ENCODE results near the gene NCOA7. TPM values are rescaled to one million over a fixed set of nuclear protein-coding genes. Genes with fewer than 3 reads are reported as not detected.
A peak's percentile ranks its signal among the peaks of the same experiment; 100 is the strongest.
"Not testable (repeated sequence)": the region's sequence is repeated elsewhere in the genome, so short reads cannot be mapped to it uniquely, and the experiment has no call there.

Gene NCOA7
- polyA plus RNA-seq, 1 of the 3 experiments (the other 2 are of a cell fraction) = 16.3 TPM

DNA sequence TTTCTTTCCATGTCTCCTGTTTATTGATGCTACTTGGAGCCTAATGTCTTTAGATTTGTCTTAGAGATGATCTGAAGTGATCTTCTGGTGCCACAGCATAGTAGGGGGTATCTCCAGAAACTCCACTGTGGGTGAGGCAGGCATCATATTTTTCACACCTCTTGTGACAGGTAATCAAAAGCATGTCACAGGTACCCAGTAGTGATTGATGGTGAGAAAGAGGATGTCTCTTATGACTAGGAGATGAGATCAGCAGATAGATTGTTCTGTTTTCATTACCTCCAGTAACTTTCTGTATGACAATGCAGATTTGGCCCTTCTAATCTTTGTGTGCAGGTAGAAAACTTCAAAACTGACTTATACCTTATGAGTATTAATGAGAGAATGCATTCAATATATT, 13.5 kb downstream of the NCOA7 start:
- TF ChIP-seq, protein P1, sequence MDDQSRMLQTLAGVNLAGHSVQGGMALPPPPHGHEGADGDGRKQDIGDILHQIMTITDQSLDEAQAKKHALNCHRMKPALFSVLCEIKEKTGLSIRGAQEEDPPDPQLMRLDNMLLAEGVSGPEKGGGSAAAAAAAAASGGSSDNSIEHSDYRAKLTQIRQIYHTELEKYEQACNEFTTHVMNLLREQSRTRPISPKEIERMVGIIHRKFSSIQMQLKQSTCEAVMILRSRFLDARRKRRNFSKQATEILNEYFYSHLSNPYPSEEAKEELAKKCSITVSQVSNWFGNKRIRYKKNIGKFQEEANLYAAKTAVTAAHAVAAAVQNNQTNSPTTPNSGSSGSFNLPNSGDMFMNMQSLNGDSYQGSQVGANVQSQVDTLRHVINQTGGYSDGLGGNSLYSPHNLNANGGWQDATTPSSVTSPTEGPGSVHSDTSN (IDR thresholded peaks at IDR 0.05) = peak; percentile 49
- TF ChIP-seq TAF1 (IDR thresholded peaks at IDR 0.05; ENCODE audit: borderline replicate concordance, low read depth, low read length) (no peak), TCF12 (IDR thresholded peaks at IDR 0.05) (peak; percentile 7; the same call in 1 of the 2 replicates)
- POLR2A ChIA-PET = no interaction called here
- Histone ChIP-seq H3F3A (replicated peaks; ENCODE audit: insufficient read depth) (no peaks in the 10 kb centered on the region), H2AFZ (ENCODE audit: low read depth) (no peak overlapping the region), H3K9ac (no peak overlapping the region), H3K9me3 (no peaks in the 10 kb centered on the region), H4K20me1 (ENCODE audit: insufficient read depth) (no peaks in the 10 kb centered on the region), H3K27ac (ENCODE audit: low read depth in 2 of 2, low read length in 1 of 2) (peak overlapping the region in 1 of 2 experiments; percentile 63; a peak in 2 of 4 replicates), H3K9me2 (no peaks in the 10 kb centered on the region), H3K4me2 (no peak overlapping the region), H3K27me3 (ENCODE audit: insufficient read depth) (no peaks in the 10 kb centered on the region), H3K36me3 (replicated peaks in 1 of 2; ENCODE audit: control insufficient read depth in 1 of 2, insufficient read depth in 2 of 2, low read length in 1 of 2) (peaks cover 4 to 5% of the 10 kb centered on the region in 2 experiments), H3K79me2 (ENCODE audit: insufficient read depth) (peaks cover 21% of the 10 kb centered on the region), H3K4me1 (ENCODE audit: control insufficient read depth in 1 of 2, insufficient read depth in 2 of 2, low read depth in 1 of 2, low read length in 1 of 2) (peaks cover 12 to 17% of the 10 kb centered on the region in 2 experiments; a peak in 3 of 4 replicates), H3K4me3 (ENCODE audit: low read depth in 2 of 2, low read length in 1 of 2) (no peak overlapping the region)
- no peak for DNase-seq
- CTCF ChIA-PET = no interaction called here

DNA sequence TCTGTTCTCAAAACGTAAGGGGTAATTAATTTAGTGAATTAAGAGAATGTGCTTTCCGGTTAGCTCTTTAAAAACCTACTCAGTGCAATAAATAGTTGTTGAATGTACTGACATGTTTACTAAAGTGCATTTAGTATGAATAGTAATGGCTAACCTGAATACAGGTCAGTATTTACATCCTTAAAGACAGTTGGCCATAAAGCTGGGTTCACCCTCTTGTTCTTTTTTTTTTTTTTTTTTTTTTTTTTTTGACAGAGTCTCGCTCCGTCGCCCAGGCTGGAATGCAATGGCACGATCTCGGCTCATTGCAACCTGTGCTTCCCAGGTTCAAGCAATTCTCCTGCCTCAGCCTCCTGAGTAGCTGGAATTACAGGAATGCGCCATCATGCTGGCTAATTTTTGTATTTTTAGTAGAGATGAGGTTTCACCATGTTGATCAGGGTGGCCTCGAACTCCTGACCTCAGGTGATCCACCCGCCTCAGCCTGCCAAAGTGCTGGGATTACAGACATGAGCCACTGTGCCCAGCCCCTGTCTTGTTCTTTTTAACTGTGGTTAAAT, 14.2 kb downstream of the NCOA7 start:
- H3K9ac ChIP-seq; H3K4me2 ChIP-seq; H3K27ac ChIP-seq (ENCODE audit: low read depth in 2 of 2, low read length in 1 of 2); H3K9me3 ChIP-seq; H2AFZ ChIP-seq (ENCODE audit: low read depth); H3K4me3 ChIP-seq (ENCODE audit: low read depth in 2 of 2, low read length in 1 of 2); H3K9me2 ChIP-seq; H3K36me3 ChIP-seq (replicated peaks in 1 of 2; ENCODE audit: control insufficient read depth in 1 of 2, insufficient read depth in 2 of 2, low read length in 1 of 2); H3F3A ChIP-seq (replicated peaks; ENCODE audit: insufficient read depth); DNase-seq; H3K27me3 ChIP-seq (ENCODE audit: insufficient read depth); POLR2A ChIA-PET; H4K20me1 ChIP-seq (ENCODE audit: insufficient read depth): not testable (repeated sequence)
- Histone ChIP-seq H3K79me2 (ENCODE audit: insufficient read depth) (peaks cover 27% of the 10 kb centered on the region), H3K4me1 (ENCODE audit: control insufficient read depth in 1 of 2, insufficient read depth in 2 of 2, low read depth in 1 of 2, low read length in 1 of 2) (peaks cover 15 to 21% of the 10 kb centered on the region in 2 experiments; a peak in 3 of 4 replicates)
- WGBS (ENCODE audit: low lambda C conversion rate) = 94% methylated on average over 10 of the region's 10 CpGs
- CTCF ChIA-PET = interaction anchor here (0.6 kb wide), 1 partner anchor 151 kb away, joined by 3 read pairs; the partner anchor contains the start of gene HINT3

DNA sequence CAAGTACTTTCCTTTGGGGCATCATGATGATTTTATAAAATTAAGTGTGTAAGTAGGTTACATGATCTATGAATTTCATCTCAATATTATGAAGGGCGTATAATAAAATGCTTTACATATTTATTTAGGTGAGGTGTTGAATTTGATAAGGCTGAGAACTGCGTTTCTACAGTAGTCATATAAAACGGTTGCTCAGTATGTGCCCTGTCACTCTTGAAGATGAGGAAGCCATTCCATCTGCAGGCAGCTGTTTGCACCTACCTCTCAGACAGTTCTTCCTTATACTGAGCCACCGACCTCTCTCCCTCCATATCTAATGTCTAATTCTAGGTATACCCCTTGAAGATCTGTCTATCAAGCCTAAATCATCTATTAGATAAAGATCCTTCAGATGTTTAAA, 16.1 kb downstream of the NCOA7 start:
- H3K4me1 ChIP-seq (ENCODE audit: control insufficient read depth in 1 of 2, insufficient read depth in 2 of 2, low read depth in 1 of 2, low read length in 1 of 2) = peaks cover 27 to 28% of the 10 kb centered on the region in 2 experiments; a peak in 3 of 4 replicates
- WGBS (ENCODE audit: low lambda C conversion rate) = 94% methylated on average over 4 of the region's 4 CpGs
- ChIA-PET CTCF (interaction anchor here (1.1 to 2.2 kb wide), 5 partner anchors 10 to 150 kb away, joined by 3 to 9 read pairs (median 4); partner anchors contain the start of genes HINT3 and NCOA7), POLR2A (no interaction called here)
- no peak overlapping the region for H3K9ac ChIP-seq
- H3F3A ChIP-seq (replicated peaks; ENCODE audit: insufficient read depth) = peaks cover 10% of the 10 kb centered on the region
- H3K79me2 ChIP-seq (ENCODE audit: insufficient read depth) = peaks cover 36% of the 10 kb centered on the region
- H4K20me1 ChIP-seq (ENCODE audit: insufficient read depth) = no peaks in the 10 kb centered on the region
- H3K9me3 ChIP-seq = no peaks in the 10 kb centered on the region
- H2AFZ ChIP-seq (ENCODE audit: low read depth) = no peak overlapping the region
- no peak overlapping the region for H3K4me3 ChIP-seq (ENCODE audit: low read depth in 2 of 2, low read length in 1 of 2)
- H3K4me2 ChIP-seq = no peak overlapping the region
- H3K9me2 ChIP-seq = no peaks in the 10 kb centered on the region
- no peak overlapping the region for H3K27ac ChIP-seq (ENCODE audit: low read depth in 2 of 2, low read length in 1 of 2)
- no peaks in the 10 kb centered on the region for H3K27me3 ChIP-seq (ENCODE audit: insufficient read depth)
- DNase-seq = no peak
- peaks cover 4 to 5% of the 10 kb centered on the region in 2 experiments for H3K36me3 ChIP-seq (replicated peaks in 1 of 2; ENCODE audit: control insufficient read depth in 1 of 2, insufficient read depth in 2 of 2, low read length in 1 of 2)
- TF ChIP-seq FOSL2 (IDR thresholded peaks at IDR 0.05; ENCODE audit: borderline replicate concordance, low read depth) = no peak
- TF ChIP-seq SIN3A (IDR thresholded peaks at IDR 0.05; ENCODE audit: borderline replicate concordance, low read depth, low read length) = no peak
- TF ChIP-seq FOXM1 (IDR thresholded peaks at IDR 0.05; ENCODE audit: low read depth) = no peak
- TF ChIP-seq, protein P2, sequence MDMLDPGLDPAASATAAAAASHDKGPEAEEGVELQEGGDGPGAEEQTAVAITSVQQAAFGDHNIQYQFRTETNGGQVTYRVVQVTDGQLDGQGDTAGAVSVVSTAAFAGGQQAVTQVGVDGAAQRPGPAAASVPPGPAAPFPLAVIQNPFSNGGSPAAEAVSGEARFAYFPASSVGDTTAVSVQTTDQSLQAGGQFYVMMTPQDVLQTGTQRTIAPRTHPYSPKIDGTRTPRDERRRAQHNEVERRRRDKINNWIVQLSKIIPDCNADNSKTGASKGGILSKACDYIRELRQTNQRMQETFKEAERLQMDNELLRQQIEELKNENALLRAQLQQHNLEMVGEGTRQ (IDR thresholded peaks at IDR 0.05; ENCODE audit: borderline replicate concordance, low read depth, low read length) = no peak
- no peak for TF ChIP-seq GABPA (IDR thresholded peaks at IDR 0.05; ENCODE audit: low read depth)
- no peak for TF ChIP-seq CHD2 (IDR thresholded peaks at IDR 0.05; ENCODE audit: low read length, partially characterized antibody)
- TF ChIP-seq, protein P3, sequence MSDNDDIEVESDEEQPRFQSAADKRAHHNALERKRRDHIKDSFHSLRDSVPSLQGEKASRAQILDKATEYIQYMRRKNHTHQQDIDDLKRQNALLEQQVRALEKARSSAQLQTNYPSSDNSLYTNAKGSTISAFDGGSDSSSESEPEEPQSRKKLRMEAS (IDR thresholded peaks at IDR 0.05; ENCODE audit: low read depth) = no peak
- no peak for TF ChIP-seq MEF2A (IDR thresholded peaks at IDR 0.05; ENCODE audit: borderline replicate concordance, low read depth)
- no peak for TF ChIP-seq NFIC (IDR thresholded peaks at IDR 0.05; ENCODE audit: borderline replicate concordance)
- TF ChIP-seq SMC3 (IDR thresholded peaks at IDR 0.05; ENCODE audit: low read depth, low read length) = no peak
- TF ChIP-seq, protein P1 (IDR thresholded peaks at IDR 0.05) = no peak
- TF ChIP-seq MXI1 (IDR thresholded peaks at IDR 0.05; ENCODE audit: low read depth, low read length) = no peak
- TF ChIP-seq, protein P4, sequence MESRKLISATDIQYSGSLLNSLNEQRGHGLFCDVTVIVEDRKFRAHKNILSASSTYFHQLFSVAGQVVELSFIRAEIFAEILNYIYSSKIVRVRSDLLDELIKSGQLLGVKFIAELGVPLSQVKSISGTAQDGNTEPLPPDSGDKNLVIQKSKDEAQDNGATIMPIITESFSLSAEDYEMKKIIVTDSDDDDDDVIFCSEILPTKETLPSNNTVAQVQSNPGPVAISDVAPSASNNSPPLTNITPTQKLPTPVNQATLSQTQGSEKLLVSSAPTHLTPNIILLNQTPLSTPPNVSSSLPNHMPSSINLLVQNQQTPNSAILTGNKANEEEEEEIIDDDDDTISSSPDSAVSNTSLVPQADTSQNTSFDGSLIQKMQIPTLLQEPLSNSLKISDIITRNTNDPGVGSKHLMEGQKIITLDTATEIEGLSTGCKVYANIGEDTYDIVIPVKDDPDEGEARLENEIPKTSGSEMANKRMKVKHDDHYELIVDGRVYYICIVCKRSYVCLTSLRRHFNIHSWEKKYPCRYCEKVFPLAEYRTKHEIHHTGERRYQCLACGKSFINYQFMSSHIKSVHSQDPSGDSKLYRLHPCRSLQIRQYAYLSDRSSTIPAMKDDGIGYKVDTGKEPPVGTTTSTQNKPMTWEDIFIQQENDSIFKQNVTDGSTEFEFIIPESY (IDR thresholded peaks at IDR 0.05; ENCODE audit: borderline replicate concordance, low read depth) = no peak
- TF ChIP-seq RCOR1 (IDR thresholded peaks at IDR 0.05; ENCODE audit: low read length) = no peak
- TF ChIP-seq TCF12 (IDR thresholded peaks at IDR 0.05) = no peak
- no peak for TF ChIP-seq GATA2 (CRISPR knock-in tag; IDR thresholded peaks at IDR 0.05)

Measured in SK-N-SH (cell line).